ENCODE results near the gene CCL25.

CCL25 gene

DNA sequence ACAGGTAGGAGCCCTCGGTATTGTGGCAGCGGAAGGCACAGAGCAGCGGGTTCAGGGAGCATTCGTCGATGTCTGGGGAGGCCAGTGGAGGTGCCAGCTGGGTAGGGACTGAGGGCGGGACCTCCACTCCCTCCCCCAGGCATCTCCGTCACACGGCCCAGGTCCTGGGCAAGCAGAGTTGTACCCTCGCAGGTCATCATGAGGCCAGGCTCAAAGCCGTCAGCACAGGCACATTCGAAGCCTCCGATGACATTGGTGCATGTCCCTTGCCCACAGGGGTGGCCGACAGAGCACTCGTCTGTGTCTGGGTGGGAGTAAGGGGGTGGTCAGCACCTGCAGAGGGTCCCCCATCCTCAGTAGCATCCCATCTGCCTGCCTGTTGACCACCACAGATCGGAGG is 35.3 kb downstream of the CCL25 start:
- H3K18ac ChIP-seq (ENCODE audit: low read depth in 1 of 2, low read length in 2 of 2): no peak overlapping the region
- no peak overlapping the region for H2AFZ ChIP-seq (ENCODE audit: low read depth, low read length)
- no peaks in the 10 kb centered on the region for H3K27me3 ChIP-seq (ENCODE audit: control insufficient read depth in 1 of 2, insufficient read depth in 1 of 2, low read length in 2 of 2)
- peak overlapping the region in 1 of 2 experiments; percentile 18 for H3K4me3 ChIP-seq (ENCODE audit: insufficient read depth in 1 of 2, low read depth in 1 of 2, low read length in 2 of 2)
- H3K23ac ChIP-seq (ENCODE audit: low read length in 2 of 2): no peak overlapping the region
- no peak overlapping the region for H2BK5ac ChIP-seq (ENCODE audit: low read depth, low read length, poor library complexity, severe bottlenecking)
- no peaks in the 10 kb centered on the region for H3K36me3 ChIP-seq (ENCODE audit: control insufficient read depth in 1 of 2, insufficient read depth in 2 of 2, low read depth in 1 of 2, low read length in 2 of 2)
- no peak overlapping the region for H3K9ac ChIP-seq (ENCODE audit: low read length)
- H3K14ac ChIP-seq (ENCODE audit: low read length in 2 of 2): no peak overlapping the region
- H3K27ac ChIP-seq (ENCODE audit: low read length, poor library complexity, severe bottlenecking): no peak overlapping the region
- no peak overlapping the region for H2BK12ac ChIP-seq (ENCODE audit: low read length in 2 of 2)
- H2BK120ac ChIP-seq (ENCODE audit: low read depth, low read length): no peak overlapping the region
- H2AK5ac ChIP-seq (ENCODE audit: low read length, severe bottlenecking): no peak overlapping the region
- 93% methylated on average over 12 of the region's 15 CpGs for WGBS
- no peaks in the 10 kb centered on the region for H3K79me1 ChIP-seq (replicated peaks; ENCODE audit: low read length, poor library complexity, severe bottlenecking)
- no peak for DNase-seq
- H4K8ac ChIP-seq (ENCODE audit: low read length): no peak overlapping the region
- no peak overlapping the region for H2BK15ac ChIP-seq (ENCODE audit: low read depth, poor library complexity, severe bottlenecking)
- H3K4me1 ChIP-seq (ENCODE audit: control insufficient read depth, insufficient read depth, low read depth, low read length): no peaks in the 10 kb centered on the region
- H3K4me2 ChIP-seq (ENCODE audit: low read length, poor library complexity, severe bottlenecking): no peak overlapping the region
- H4K91ac ChIP-seq (ENCODE audit: low read length): no peak overlapping the region
- peaks cover 10% of the 10 kb centered on the region for H3K9me3 ChIP-seq (ENCODE audit: control insufficient read depth, low read length)
- H3K4ac ChIP-seq (ENCODE audit: low read depth in 1 of 2, low read length in 2 of 2): no peak overlapping the region

DNA sequence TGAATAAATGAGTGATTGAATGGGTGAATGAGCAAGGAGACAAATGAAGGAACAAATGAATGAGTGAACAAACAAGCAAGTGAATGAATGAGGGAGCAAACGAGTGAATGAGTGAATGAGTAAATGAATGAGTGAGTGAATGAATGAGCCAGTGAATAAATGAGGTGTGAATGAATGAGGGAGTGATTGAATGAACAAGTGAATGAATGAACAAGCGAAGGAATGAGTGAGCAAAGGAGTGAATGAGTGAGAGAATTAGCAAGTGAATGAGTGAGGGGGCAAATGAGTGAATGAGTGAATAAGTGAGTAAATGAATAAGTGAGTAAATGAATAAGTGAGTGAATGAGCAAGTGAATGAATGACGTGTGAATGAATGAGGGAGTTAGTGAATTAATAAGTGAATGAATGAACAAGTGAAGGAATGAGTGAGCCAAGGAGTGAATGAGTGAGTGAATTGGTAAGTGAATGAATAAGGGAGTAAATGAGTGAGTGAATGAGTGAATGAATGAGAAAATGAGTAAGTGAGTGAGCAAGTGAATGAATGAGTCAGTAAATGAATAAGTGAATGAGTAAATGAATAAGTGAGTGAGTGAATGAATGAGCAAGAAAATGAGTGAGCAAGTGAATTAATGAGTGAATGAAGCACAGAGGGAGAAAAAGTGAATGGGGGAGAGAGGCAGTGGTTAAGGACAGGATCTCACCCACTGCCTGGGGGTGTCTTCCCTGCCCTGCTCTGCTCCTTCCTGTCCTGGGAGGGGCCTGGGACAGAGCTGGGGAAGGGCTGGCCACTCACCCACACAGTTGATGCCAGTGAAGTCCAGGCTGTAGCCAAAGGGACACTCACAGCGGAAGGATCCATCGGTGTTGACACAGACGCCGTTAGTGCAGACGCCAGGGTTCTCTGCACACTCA is 36.4 kb downstream of the CCL25 start:
- Histone ChIP-seq H3K4me2 (ENCODE audit: low read length, poor library complexity, severe bottlenecking) (no peak overlapping the region), H2BK5ac (ENCODE audit: low read depth, low read length, poor library complexity, severe bottlenecking) (no peak overlapping the region), H3K4me3 (ENCODE audit: insufficient read depth in 1 of 2, low read depth in 1 of 2, low read length in 2 of 2) (no peak overlapping the region), H3K79me1 (replicated peaks; ENCODE audit: low read length, poor library complexity, severe bottlenecking) (no peaks in the 10 kb centered on the region), H2BK15ac (ENCODE audit: low read depth, poor library complexity, severe bottlenecking) (no peak overlapping the region), H3K27ac (ENCODE audit: low read length, poor library complexity, severe bottlenecking) (no peak overlapping the region), H4K91ac (ENCODE audit: low read length) (no peak overlapping the region), H4K8ac (ENCODE audit: low read length) (no peak overlapping the region), H3K27me3 (ENCODE audit: control insufficient read depth in 1 of 2, insufficient read depth in 1 of 2, low read length in 2 of 2) (no peaks in the 10 kb centered on the region), H2BK12ac (ENCODE audit: low read length in 2 of 2) (no peak overlapping the region), H2AFZ (ENCODE audit: low read depth, low read length) (no peak overlapping the region), H3K36me3 (ENCODE audit: control insufficient read depth in 1 of 2, insufficient read depth in 2 of 2, low read depth in 1 of 2, low read length in 2 of 2) (no peaks in the 10 kb centered on the region), H3K14ac (ENCODE audit: low read length in 2 of 2) (no peak overlapping the region), H3K18ac (ENCODE audit: low read depth in 1 of 2, low read length in 2 of 2) (no peak overlapping the region), H3K9me3 (ENCODE audit: control insufficient read depth, low read length) (peaks cover 15% of the 10 kb centered on the region), H3K9ac (ENCODE audit: low read length) (no peak overlapping the region), H3K23ac (ENCODE audit: low read length in 2 of 2) (no peak overlapping the region), H3K4me1 (ENCODE audit: control insufficient read depth, insufficient read depth, low read depth, low read length) (no peaks in the 10 kb centered on the region), H3K4ac (ENCODE audit: low read depth in 1 of 2, low read length in 2 of 2) (no peak overlapping the region), H2AK5ac (ENCODE audit: low read length, severe bottlenecking) (no peak overlapping the region), H2BK120ac (ENCODE audit: low read depth, low read length) (no peak overlapping the region)
- no peak for DNase-seq
- WGBS: 86% methylated on average over 8 of the region's 8 CpGs

DNA sequence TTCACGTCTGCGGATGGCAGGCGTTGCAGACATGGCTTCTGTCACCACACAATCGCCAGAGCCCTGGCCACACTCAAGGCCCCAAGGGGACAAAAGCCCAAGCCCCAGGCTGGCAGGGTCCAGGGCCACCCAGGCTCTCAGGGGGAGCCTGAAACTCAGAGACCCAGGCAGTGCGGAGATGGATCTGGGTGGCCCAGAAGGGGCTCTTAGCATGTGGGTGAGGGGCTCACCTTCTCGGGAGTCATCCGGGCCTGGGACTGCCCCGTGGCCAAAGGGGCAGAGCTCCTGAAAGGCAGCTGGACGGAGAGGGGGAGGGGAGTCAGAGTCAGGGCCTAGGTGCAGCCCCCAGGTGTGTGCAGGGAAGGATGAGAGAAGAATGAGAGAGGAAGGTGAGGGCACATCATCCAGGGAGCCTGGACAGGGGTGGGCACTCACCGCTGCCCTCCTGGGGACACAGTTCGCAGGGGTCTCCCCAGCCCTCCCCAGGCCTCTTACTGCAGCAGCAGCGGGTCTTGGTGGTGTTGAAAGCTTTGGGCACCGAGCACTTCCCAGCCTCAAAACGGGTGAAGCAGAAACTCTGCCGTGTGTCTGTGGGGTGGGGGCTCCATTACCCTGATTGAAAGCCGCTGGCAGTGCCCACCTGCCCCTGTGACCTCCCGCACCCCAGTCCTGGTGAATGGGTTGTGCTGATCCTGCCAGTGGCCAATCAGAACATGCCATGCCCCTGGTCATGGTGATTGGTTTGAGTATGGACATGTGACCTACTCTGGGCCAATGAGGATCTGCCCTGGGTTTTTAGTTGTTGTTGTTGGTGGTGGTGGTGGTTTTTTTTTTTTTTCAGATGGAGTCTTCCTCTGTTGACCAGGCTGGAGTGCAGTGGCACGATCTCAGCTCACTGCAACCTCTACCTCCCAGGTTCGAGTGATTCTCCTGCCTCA is 37.4 kb downstream of the CCL25 start:
- WGBS: 86% methylated on average over 17 of the region's 19 CpGs
- Histone ChIP-seq H3K14ac (ENCODE audit: low read length in 2 of 2) (no peak overlapping the region), H2BK12ac (ENCODE audit: low read length in 2 of 2) (no peak overlapping the region), H4K8ac (ENCODE audit: low read length) (no peak overlapping the region), H3K9me3 (ENCODE audit: control insufficient read depth, low read length) (peaks cover 24% of the 10 kb centered on the region), H2AK5ac (ENCODE audit: low read length, severe bottlenecking) (no peak overlapping the region), H2AFZ (ENCODE audit: low read depth, low read length) (no peak overlapping the region), H2BK5ac (ENCODE audit: low read depth, low read length, poor library complexity, severe bottlenecking) (no peak overlapping the region), H3K18ac (ENCODE audit: low read depth in 1 of 2, low read length in 2 of 2) (no peak overlapping the region), H3K4me3 (ENCODE audit: insufficient read depth in 1 of 2, low read depth in 1 of 2, low read length in 2 of 2) (no peak overlapping the region), H2BK15ac (ENCODE audit: low read depth, poor library complexity, severe bottlenecking) (no peak overlapping the region), H3K4me1 (ENCODE audit: control insufficient read depth, insufficient read depth, low read depth, low read length) (no peaks in the 10 kb centered on the region), H3K27me3 (ENCODE audit: control insufficient read depth in 1 of 2, insufficient read depth in 1 of 2, low read length in 2 of 2) (no peaks in the 10 kb centered on the region), H3K9ac (ENCODE audit: low read length) (no peak overlapping the region), H3K79me1 (replicated peaks; ENCODE audit: low read length, poor library complexity, severe bottlenecking) (no peaks in the 10 kb centered on the region), H3K23ac (ENCODE audit: low read length in 2 of 2) (no peak overlapping the region), H3K27ac (ENCODE audit: low read length, poor library complexity, severe bottlenecking) (no peak overlapping the region), H3K4me2 (ENCODE audit: low read length, poor library complexity, severe bottlenecking) (no peak overlapping the region), H3K4ac (ENCODE audit: low read depth in 1 of 2, low read length in 2 of 2) (no peak overlapping the region), H2BK120ac (ENCODE audit: low read depth, low read length) (no peak overlapping the region), H3K36me3 (ENCODE audit: control insufficient read depth in 1 of 2, insufficient read depth in 2 of 2, low read depth in 1 of 2, low read length in 2 of 2) (no peaks in the 10 kb centered on the region), H4K91ac (ENCODE audit: low read length) (no peak overlapping the region)
- no peak for DNase-seq

DNA sequence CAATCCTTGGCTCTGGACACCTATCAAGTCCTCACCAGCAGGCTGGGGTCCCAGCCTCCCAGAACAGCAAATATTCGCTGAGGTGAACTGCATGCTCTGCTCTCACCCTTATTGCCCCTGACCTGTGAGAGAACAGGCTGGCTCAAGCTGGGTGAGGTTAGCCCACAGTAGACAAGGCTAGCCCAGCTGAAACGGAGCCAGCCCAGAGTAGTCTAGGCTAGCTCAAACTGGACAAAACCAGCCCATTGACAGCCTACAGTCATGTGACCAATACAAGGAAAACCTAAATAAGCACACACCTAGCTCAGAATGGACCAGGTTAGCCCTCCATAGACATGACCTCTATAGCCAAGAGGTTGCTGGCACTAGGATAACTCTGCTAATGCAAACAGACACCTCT is 38.4 kb downstream of the CCL25 start:
- Histone ChIP-seq H3K4me2 (ENCODE audit: low read length, poor library complexity, severe bottlenecking) (no peak overlapping the region), H3K36me3 (ENCODE audit: control insufficient read depth in 1 of 2, insufficient read depth in 2 of 2, low read depth in 1 of 2, low read length in 2 of 2) (no peaks in the 10 kb centered on the region), H2BK120ac (ENCODE audit: low read depth, low read length) (no peak overlapping the region), H2AK5ac (ENCODE audit: low read length, severe bottlenecking) (no peak overlapping the region), H2AFZ (ENCODE audit: low read depth, low read length) (no peak overlapping the region), H3K4me1 (ENCODE audit: control insufficient read depth, insufficient read depth, low read depth, low read length) (no peaks in the 10 kb centered on the region), H3K9ac (ENCODE audit: low read length) (no peak overlapping the region), H3K23ac (ENCODE audit: low read length in 2 of 2) (no peak overlapping the region), H3K27ac (ENCODE audit: low read length, poor library complexity, severe bottlenecking) (no peak overlapping the region), H3K18ac (ENCODE audit: low read depth in 1 of 2, low read length in 2 of 2) (no peak overlapping the region), H3K4me3 (ENCODE audit: insufficient read depth in 1 of 2, low read depth in 1 of 2, low read length in 2 of 2) (no peak overlapping the region), H4K8ac (ENCODE audit: low read length) (no peak overlapping the region), H3K9me3 (ENCODE audit: control insufficient read depth, low read length) (peaks cover 34% of the 10 kb centered on the region), H2BK15ac (ENCODE audit: low read depth, poor library complexity, severe bottlenecking) (no peak overlapping the region), H3K14ac (ENCODE audit: low read length in 2 of 2) (no peak overlapping the region), H4K91ac (ENCODE audit: low read length) (no peak overlapping the region), H3K79me1 (replicated peaks; ENCODE audit: low read length, poor library complexity, severe bottlenecking) (no peaks in the 10 kb centered on the region), H3K4ac (ENCODE audit: low read depth in 1 of 2, low read length in 2 of 2) (no peak overlapping the region), H3K27me3 (ENCODE audit: control insufficient read depth in 1 of 2, insufficient read depth in 1 of 2, low read length in 2 of 2) (no peaks in the 10 kb centered on the region), H2BK12ac (ENCODE audit: low read length in 2 of 2) (no peak overlapping the region), H2BK5ac (ENCODE audit: low read depth, low read length, poor library complexity, severe bottlenecking) (no peak overlapping the region)
- 91% methylated on average over 2 of the region's 2 CpGs for WGBS
- DNase-seq: no peak
